Fibroblast of lung (primary cell): ENCODE measurements around the gene SNHG17. TPM values are rescaled to one million over a fixed set of nuclear protein-coding genes. Genes with fewer than 3 reads are reported as not detected.
"Not testable (repeated sequence)": the region's sequence is repeated elsewhere in the genome, so short reads cannot be mapped to it uniquely, and the experiment has no call there.

Experiments used
- DNase-seq, 2 donors: peaks; one replicate each; pipeline versions ENCODE4 v3.0.0 to v3.0.0-alpha.2; 2010; ENCODE audit warnings: low read depth in 2 of 2
- H2AFZ ChIP-seq: 2 replicates; pipeline ENCODE4 v1.5.1; 2012; ENCODE audit warnings: low read length, control low read depth, inconsistent platforms
- H3K27ac ChIP-seq: 2 replicates; pipeline ENCODE4 v1.5.1; 2011; ENCODE audit warnings: low read length, control low read depth; ENCODE audit not compliant: insufficient read depth
- H3K27me3 ChIP-seq: 2 replicates; pipeline ENCODE4 v1.5.1; 2011; ENCODE audit warnings: mild to moderate bottlenecking, low read length; ENCODE audit not compliant: control insufficient read depth, insufficient read depth
- H3K36me3 ChIP-seq: 2 replicates; pipeline ENCODE4 v1.5.1; 2011; ENCODE audit warnings: low read length; ENCODE audit not compliant: control insufficient read depth, insufficient read depth
- H3K4me1 ChIP-seq: 2 replicates; pipeline ENCODE4 v1.5.1; 2011; ENCODE audit warnings: low read length; ENCODE audit not compliant: control insufficient read depth, insufficient read depth; ENCODE audit errors: extremely low read depth
- H3K4me2 ChIP-seq: 2 replicates; pipeline ENCODE4 v1.5.1; 2011; ENCODE audit warnings: low read length, control low read depth; ENCODE audit not compliant: insufficient read depth; ENCODE audit errors: extremely low read depth
- H3K4me3 ChIP-seq, 4 experiments: fragments of 200-600 bp in 1 of 4; sonication (generic) in 1 of 4; replicated peaks in 1 of 4; 2 replicates each; pipeline ENCODE4 v1.5.1; 2011 to 2016; ENCODE audit warnings: low read length in 4 of 4, low read depth in 3 of 4, mild to moderate bottlenecking in 3 of 4, control low read depth in 2 of 4, inconsistent platforms in 1 of 4, mixed read lengths in 1 of 4; ENCODE audit not compliant: insufficient read depth in 1 of 4; ENCODE audit errors: control extremely low read depth in 1 of 4
- H3K79me2 ChIP-seq: 2 replicates; pipeline ENCODE4 v1.5.1; 2012; ENCODE audit warnings: mild to moderate bottlenecking, low read length, inconsistent platforms; ENCODE audit not compliant: control insufficient read depth, insufficient read depth
- H3K9ac ChIP-seq: 2 replicates; pipeline ENCODE4 v1.5.1; 2011; ENCODE audit warnings: mild to moderate bottlenecking, low read length, control low read depth; ENCODE audit not compliant: insufficient read depth
- H3K9me3 ChIP-seq: 2 replicates; pipeline ENCODE4 v1.5.1; 2012; ENCODE audit warnings: low read depth, low read length; ENCODE audit not compliant: control insufficient read depth, insufficient read depth
- H4K20me1 ChIP-seq: 2 replicates; pipeline ENCODE4 v1.5.1; 2011; ENCODE audit warnings: low read length; ENCODE audit not compliant: control insufficient read depth, insufficient read depth; ENCODE audit errors: extremely low read depth
- CTCF ChIP-seq, 2 donors: IDR thresholded peaks in 1 of 2; conservative IDR thresholded peaks in 1 of 2; 1 replicate in 1 of 2; 2 replicates in 1 of 2; pipeline ENCODE4 v1.5.1; 2011 to 2012; ENCODE audit warnings: low read length in 2 of 2, control low read depth in 1 of 2, inconsistent platforms in 1 of 2, low read depth in 1 of 2, mild to moderate bottlenecking in 1 of 2
- EZH2 ChIP-seq: IDR thresholded peaks from 2 replicates; pipeline ENCODE4 v1.5.1; 2012; ENCODE audit warnings: low read length, control low read depth, mild to moderate bottlenecking; ENCODE audit errors: missing control alignments
- polyA plus RNA-seq, 2 donors: library from polyadenylated mRNA; depleted of rRNA in 1 of 2; stranded (reverse) in 1 of 2; unstranded in 1 of 2; fragments of >200 nt; gene quantifications; 2 replicates each; pipeline ENCODE4 v1.2.1, GENCODE V29; 2011 to 2012; ENCODE audit warnings: missing spikeins in 1 of 2
- total RNA-seq: library from RNA; depleted of rRNA; stranded (reverse); fragments of >200 nt; gene quantifications from 2 replicates; pipeline ENCODE4 v1.2.1, GENCODE V29; 2014

SNHG17 gene
- total and polyA plus RNA-seq, 2 donors (not counting 1 experiment from before 2014, with no cell fraction given): 10.6 to 15.0 TPM

GRCh38 chr20:38471245-38471644 is 36.1 kb upstream of the SNHG17 start:
- H3K4me2 ChIP-seq: no peak overlapping the region
- H3K27me3 ChIP-seq: peaks cover 4% of the 10 kb centered on the region
- H3K4me1 ChIP-seq: peaks cover 6% of the 10 kb centered on the region
- DNase-seq: no peak
- H3K79me2 ChIP-seq: peaks cover 31% of the 10 kb centered on the region
- no peak overlapping the region for H3K4me3 ChIP-seq
- H2AFZ ChIP-seq: peak overlapping the region; percentile 60
- no peaks in the 10 kb centered on the region for H3K36me3 ChIP-seq
- H4K20me1 ChIP-seq: no peaks in the 10 kb centered on the region
- H3K27ac ChIP-seq: no peak overlapping the region
- TF ChIP-seq EZH2 (no peak), CTCF (conservative IDR thresholded peaks at IDR 0.05 in 1 of 2, IDR thresholded peaks at IDR 0.05 in 1 of 2; ENCODE audit: low read depth in 1 of 2, low read length in 2 of 2) (no peak)
- no peak overlapping the region for H3K9ac ChIP-seq
- H3K9me3 ChIP-seq: no peaks in the 10 kb centered on the region

GRCh38 chr20:38466983-38467382 is 31.9 kb upstream of the SNHG17 start:
- no peak overlapping the region for H3K9ac ChIP-seq
- H4K20me1 ChIP-seq: no peaks in the 10 kb centered on the region
- H3K4me2 ChIP-seq: no peak overlapping the region
- H3K27me3 ChIP-seq: peaks cover 4% of the 10 kb centered on the region
- no peaks in the 10 kb centered on the region for H3K9me3 ChIP-seq
- no peak for TF ChIP-seq CTCF (conservative IDR thresholded peaks at IDR 0.05 in 1 of 2, IDR thresholded peaks at IDR 0.05 in 1 of 2; ENCODE audit: low read depth in 1 of 2, low read length in 2 of 2)
- TF ChIP-seq EZH2: no peak
- H3K4me1 ChIP-seq: no peaks in the 10 kb centered on the region
- H3K79me2 ChIP-seq: no peaks in the 10 kb centered on the region
- no peak overlapping the region for H2AFZ ChIP-seq
- no peak overlapping the region for H3K4me3 ChIP-seq
- H3K36me3 ChIP-seq: no peaks in the 10 kb centered on the region
- DNase-seq: no peak
- no peak overlapping the region for H3K27ac ChIP-seq

- no peak for TF ChIP-seq CTCF (conservative IDR thresholded peaks at IDR 0.05 in 1 of 2, IDR thresholded peaks at IDR 0.05 in 1 of 2; ENCODE audit: low read depth in 1 of 2, low read length in 2 of 2)
- no peak for TF ChIP-seq EZH2
- Histone ChIP-seq H3K4me3 (no peak overlapping the region), H3K27ac (no peak overlapping the region), H3K9me3 (no peaks in the 10 kb centered on the region), H3K36me3 (no peaks in the 10 kb centered on the region), H3K27me3 (peaks cover 4% of the 10 kb centered on the region), H3K79me2 (no peaks in the 10 kb centered on the region), H4K20me1 (no peaks in the 10 kb centered on the region), H3K4me2 (no peak overlapping the region), H3K9ac (no peak overlapping the region), H3K4me1 (no peaks in the 10 kb centered on the region), H2AFZ (no peak overlapping the region)
- no peak for DNase-seq
These were observed 31.0 kb upstream of the SNHG17 start for GRCh38 chr20:38466171-38466570.

- H3K9ac ChIP-seq, H3K27ac ChIP-seq, H3K4me1 ChIP-seq, DNase-seq, H3K79me2 ChIP-seq, H3K9me3 ChIP-seq, H4K20me1 ChIP-seq, H3K4me2 ChIP-seq, H2AFZ ChIP-seq, H3K27me3 ChIP-seq, H3K36me3 ChIP-seq, H3K4me3 ChIP-seq: not testable (repeated sequence)
These were observed 26.4 kb upstream of the SNHG17 start for GRCh38 chr20:38461569-38461968.

GRCh38 chr20:38461167-38461566 is 26.0 kb upstream of the SNHG17 start:
- not testable (repeated sequence) for H3K79me2 ChIP-seq

More at GRCh38 chr20:38461167-38461566, 26.0 kb upstream of the SNHG17 start:
- H2AFZ ChIP-seq, H3K4me2 ChIP-seq, H3K4me3 ChIP-seq, H3K9me3 ChIP-seq, H3K9ac ChIP-seq, H3K27me3 ChIP-seq, H4K20me1 ChIP-seq, H3K36me3 ChIP-seq, H3K27ac ChIP-seq, DNase-seq, H3K4me1 ChIP-seq: not testable (repeated sequence)
